GM12801 (cell line): ENCODE measurements around the gene TBX10.

ENCODE experiments used
- CTCF ChIP-seq: IDR thresholded peaks from one replicate; pipeline ENCODE4 v1.5.1; 2011; ENCODE audit warnings: control low read depth; ENCODE audit not compliant: insufficient read length; ENCODE audit errors: extremely low read depth

The TBX10 gene

DNA sequence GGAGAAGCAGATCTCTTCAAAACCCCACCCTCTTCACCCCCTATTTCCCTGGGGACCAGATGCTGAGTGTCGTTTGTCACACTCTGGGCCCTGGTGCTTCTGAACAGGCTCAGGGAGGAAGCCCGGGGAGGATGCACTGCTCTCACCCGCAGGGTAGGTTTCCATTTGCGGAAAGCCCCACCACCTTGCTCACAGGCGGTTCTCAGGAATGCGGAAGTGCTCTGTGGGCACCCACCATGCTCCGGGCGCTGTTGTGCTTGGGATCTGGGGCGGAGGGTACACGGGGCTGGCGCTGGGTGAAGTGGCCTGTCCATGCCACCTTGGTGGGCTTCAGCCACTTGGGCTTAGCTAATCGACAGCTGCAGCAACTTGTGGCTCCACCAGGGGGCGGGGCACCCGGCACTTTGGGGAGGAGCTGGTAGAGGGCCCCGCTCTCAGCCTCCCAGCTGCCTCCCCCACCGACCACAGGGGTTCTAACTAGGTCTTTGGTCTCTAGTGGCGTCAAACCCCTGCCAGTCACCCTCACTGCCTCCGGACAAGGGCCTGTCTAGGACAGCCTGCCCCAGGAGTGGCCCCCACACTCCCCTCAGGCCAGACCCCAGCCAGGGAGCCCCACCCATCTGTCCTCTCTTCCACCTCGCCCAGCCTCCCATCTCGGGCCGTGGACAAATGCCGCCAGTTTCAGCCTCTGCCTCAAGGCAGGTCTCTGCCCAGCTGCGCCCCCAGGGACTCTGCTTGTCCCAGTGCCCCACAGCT, 25.4 kb downstream of the TBX10 start:
- TF ChIP-seq CTCF: no peak

- no peak for TF ChIP-seq CTCF
These were observed 26.1 kb downstream of the TBX10 start for GRCh38 chr11:67613313-67613959.

GRCh38 chr11:67612751-67613150, 26.8 kb downstream of the TBX10 start:
- TF ChIP-seq CTCF: no peak

DNA sequence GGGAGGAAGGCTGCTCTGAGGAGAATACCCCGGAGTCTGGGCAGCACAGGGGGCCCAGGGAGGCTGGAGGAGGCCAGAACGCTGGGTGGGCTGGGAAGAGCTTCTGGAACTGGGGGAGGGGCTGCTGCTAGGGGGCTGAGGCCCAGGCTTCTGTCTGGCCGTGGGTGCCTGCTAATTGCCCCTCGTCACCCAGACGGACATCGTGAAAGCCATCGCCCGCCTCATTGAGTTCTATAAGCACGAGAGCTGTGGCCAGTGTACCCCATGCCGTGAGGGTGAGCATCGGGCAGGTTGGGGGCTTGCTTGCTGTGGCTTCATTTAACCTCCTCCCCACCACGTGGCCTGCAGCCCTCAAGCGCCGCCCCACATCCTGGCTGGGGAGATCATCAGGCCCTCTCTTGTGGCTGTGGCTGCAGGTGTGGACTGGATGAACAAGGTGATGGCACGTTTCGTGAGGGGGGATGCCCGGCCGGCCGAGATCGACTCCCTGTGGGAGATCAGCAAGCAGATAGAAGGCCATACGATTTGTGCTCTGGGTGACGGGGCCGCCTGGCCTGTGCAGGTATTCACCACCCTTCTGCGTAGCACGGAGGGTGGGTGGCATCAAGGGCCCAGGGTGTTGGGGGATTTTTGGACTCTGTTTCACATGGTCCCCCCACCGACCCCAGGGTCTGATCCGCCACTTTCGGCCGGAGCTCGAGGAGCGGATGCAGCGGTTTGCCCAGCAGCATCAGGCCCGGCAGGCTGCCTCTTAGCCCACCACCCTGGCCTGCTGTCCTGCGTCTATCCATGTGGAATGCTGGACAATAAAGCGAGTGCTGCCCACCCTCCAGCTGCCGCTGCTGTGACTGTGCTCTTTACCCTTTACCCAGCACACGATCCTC, 27.6 kb downstream of the TBX10 start:
- TF ChIP-seq CTCF: no peak

DNA sequence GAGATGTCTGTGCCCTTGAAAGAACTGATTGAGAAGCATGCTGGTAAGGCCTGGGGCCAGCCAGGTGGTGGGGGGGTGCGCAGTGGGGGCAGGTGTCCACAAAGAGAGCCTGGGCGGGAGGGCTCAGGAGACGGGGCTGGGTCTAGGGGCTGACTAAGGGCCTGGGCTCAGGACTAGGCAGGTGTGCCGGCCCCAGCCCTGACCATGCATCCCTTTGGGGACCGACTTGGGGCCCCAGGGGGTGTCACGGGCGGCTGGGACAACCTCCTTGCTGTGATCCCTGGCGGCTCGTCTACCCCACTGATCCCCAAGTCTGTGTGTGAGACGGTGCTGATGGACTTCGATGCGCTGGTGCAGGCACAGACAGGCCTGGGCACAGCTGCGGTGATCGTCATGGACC, 28.4 kb downstream of the TBX10 start:
- no peak for TF ChIP-seq CTCF

DNA sequence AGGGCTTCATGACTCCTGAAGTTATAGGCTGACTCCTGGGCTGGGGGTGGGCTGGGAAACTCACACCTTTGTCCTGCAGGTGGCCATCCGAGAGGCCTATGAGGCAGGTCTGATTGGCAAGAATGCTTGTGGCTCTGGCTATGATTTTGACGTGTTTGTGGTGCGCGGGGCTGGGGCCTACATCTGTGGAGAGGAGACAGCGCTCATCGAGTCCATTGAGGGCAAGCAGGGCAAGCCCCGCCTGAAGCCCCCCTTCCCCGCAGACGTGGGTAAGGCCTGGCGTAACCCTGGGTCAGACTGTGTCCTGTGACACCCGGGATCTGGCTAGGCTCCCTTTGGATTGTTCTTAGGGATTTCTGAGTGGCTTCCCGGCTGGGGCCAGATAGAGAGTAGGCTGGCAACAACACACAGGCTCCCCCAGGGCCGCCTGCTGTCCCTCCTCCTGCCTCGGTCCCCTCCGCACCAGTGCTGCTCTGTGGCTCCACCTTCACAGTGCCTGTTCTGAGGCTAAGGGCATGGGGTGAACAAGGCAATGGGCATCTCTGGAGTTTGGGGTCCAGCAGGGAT, 29.2 kb downstream of the TBX10 start:
- no peak for TF ChIP-seq CTCF

GRCh38 chr11:67609316-67609715, 30.2 kb downstream of the TBX10 start:
- no peak for TF ChIP-seq CTCF
